Measurements from ENCODE around the gene EDA. TPM values are rescaled to one million over a fixed set of nuclear protein-coding genes. Genes with fewer than 3 reads are reported as not detected.

EDA gene
- total RNA-seq, 2 donors from 2014 or later = 0.08 to 0.14 TPM

Other genes with a start within 250 kb of the EDA start
- not detected for gene NALF2, start 111.8 kb upstream of the EDA start, total RNA-seq

All from natural killer cell treated with Interleukin-12 subunit alpha and Interleukin-12 subunit beta and Interleukin-15 and Interleukin-18, amount 100 ng/mL, for 72 hours (primary cell).